GM21528 (cell line): ENCODE data around the gene KCP.
A peak's percentile ranks its signal among the peaks of the same experiment; 100 is the strongest.
"Not testable (repeated sequence)": the region's sequence is repeated elsewhere in the genome, so short reads cannot be mapped to it uniquely, and the experiment has no call there.

Experiments
- ATAC-seq: cut with Tn5 transposase; IDR thresholded peaks from one replicate; pipeline ENCODE4 v1.9.1; 2021; ENCODE audit warnings: mild to moderate bottlenecking, moderate library complexity; ENCODE audit not compliant: unreplicated experiment, low FRiP score

The KCP gene

GRCh38 chr7:128910569-128910945 lies at the start of gene KCP:
Gene KCP (minus strand): TSS chr7:128910709. CDS start chr7:128910676, 33 bp downstream.
- no peak for ATAC-seq

DNA sequence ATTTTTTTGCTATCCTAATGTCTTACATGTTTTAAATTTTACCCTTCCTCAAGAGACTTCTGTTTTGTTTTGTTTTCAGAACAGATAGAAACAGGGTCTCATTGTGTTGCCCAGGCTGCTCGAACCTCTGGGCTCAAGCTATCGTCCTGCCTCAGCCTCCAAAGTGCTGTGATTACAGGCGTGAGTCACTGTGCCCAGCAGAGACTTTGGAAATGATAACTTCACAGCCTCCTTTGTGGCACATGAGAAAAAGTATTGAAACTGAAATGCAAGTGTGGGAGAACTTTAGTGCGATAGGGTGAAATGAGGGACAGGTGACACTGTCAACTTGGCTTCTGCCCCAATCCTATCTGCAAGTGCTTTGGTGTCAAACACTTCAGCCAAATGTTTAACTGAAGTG lies 48.8 kb upstream of the KCP start:
- ATAC-seq = no peak

- ATAC-seq = no peak
Observed at GRCh38 chr7:128955981-128956380, 45.5 kb upstream of the KCP start.

DNA sequence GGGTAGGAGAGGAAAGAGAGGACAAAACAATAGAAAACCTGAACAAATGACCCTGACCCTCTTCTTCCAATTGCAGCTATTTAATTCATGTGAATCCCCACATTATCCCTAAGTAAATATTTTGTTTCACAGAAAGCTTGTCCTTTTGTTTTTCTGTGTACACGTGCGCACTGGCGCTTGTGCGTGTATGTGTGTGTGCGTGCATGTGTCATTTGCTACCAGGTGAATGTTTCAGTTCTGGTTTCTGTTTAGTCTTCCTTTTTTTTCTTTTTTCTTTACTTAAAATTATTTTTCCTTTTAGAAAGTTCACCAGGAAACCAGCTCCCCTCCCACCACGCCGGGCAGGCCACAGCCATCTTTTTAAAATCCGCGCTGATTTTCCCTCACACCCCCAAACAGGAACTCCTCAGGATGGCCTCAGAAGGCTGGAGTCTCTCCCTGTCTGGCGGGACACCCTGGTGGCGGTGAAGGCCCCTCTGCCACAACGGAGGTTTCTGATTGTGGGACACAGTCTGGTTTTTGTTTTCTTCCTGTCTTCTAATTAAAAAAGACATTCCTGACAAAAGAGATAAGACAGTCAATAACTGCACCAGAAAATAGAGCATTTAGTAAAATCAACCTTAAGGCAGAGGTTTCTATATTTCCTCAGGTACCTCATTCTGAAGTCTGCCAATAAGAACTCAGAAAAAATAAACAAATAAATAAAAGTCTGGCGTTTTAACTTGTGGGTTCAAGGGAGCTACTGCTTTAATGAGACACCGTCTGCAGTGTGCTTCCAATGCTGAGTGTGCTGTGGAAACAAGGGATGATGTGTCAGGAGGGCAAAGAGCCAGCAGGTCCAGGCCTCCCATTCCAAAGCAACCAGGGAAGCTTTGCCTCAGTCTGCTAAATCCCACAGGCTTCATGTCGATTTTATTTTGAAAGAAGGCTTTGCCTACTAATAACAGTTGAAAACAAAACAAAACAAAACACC lies 44.6 kb upstream of the KCP start:
- ATAC-seq = no peak

DNA sequence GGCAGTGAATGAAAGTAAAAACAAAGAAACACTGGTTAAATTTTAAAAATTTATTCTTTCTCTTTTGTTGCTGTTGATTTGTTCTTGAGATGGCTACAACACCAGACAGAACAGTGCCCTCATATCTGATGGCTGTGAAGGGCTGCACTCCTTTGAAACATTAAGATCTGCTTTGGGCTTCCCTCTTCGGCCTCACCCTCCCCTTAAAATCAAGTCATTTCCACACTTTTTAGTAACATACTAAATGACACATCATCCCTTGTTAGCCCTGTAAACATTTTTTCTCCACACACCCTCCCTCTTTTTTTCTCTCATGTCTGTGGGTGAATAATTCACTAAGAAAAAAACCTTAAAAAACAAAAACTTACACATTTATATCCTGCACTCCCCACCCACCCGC lies 43.6 kb upstream of the KCP start:
- no peak for ATAC-seq

DNA sequence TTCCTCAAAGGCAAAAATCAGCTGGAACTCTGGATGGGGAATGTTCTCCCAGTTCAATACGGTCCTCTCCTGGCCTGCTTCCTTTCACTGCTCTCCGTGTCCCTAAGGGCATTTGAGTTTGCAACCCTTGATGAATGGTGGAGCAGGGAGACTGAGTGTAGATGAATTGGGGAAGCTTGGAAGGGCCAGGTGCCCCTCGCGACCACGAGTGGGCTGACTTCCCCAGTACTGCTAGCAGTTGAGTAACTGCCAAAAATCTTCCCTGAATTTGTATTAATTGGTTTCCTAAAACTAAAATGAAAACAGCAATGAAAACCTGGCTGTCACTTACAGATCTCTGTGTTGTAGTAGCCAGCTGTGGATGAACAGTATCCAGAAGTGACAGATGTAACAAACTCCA lies 40.8 kb upstream of the KCP start:
- ATAC-seq = no peak

DNA sequence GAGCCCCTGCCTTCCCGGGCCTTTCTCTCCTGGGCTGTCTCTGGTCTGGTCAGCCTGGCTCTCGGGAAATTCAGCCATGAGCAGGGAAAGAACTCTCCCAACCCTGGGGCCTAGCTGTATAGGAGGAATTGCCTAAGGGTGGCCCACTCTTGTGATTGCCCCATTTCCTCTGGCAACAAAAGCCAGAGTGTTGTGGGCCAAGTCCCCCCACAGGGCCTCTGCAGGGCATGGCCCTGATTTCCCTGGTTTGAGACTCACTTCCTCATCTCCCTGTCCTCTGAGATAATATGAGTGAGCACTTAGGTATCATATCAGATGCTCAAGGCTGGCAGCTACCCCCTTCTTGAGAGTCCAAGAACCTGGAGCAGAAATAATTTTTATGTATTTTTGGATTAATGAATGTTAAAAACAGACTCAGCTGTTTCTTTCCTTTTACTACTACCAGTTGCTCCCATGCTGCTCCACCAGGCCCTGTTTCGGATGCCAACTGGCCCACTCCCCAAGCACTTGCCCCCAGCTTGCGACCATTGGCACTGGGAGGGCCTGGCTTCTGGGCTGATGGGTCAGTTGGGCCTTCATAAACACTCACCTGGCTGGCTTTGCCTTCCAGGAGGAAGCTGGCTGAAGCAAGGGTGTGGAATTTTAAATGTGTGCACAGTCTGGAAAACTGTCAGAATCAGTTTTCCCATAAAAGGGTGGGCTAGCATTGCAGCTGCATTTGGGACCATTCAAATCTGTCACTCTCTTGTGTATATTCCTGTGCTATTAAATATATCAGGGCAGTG lies 38.7 kb upstream of the KCP start:
- no peak for ATAC-seq

- no peak for ATAC-seq
Observed at GRCh38 chr7:128948312-128948973, 37.9 kb upstream of the KCP start.

DNA sequence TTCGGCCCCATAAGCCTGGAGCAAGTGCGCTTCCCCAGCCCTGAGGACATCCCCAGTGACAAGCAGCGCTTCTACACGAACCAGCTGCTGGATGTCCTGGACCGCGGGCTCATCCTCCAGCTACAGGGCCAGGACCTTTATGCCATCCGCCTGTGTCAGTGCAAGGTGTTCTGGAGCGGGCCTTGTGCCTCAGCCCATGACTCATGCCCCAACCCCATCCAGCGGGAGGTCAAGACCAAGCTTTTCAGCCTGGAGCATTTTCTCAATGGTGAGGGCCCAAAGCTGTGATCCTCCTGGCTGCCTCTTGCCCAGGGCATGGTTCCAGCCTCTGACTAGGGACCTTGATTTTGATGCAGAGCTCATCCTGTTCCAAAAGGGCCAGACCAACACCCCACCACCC lies 37.3 kb upstream of the KCP start:
- ATAC-seq = no peak

- ATAC-seq = no peak
Observed at GRCh38 chr7:128946936-128947830, 36.7 kb upstream of the KCP start.

GRCh38 chr7:128945668-128946366 lies 35.3 kb upstream of the KCP start:
- ATAC-seq = no peak

DNA sequence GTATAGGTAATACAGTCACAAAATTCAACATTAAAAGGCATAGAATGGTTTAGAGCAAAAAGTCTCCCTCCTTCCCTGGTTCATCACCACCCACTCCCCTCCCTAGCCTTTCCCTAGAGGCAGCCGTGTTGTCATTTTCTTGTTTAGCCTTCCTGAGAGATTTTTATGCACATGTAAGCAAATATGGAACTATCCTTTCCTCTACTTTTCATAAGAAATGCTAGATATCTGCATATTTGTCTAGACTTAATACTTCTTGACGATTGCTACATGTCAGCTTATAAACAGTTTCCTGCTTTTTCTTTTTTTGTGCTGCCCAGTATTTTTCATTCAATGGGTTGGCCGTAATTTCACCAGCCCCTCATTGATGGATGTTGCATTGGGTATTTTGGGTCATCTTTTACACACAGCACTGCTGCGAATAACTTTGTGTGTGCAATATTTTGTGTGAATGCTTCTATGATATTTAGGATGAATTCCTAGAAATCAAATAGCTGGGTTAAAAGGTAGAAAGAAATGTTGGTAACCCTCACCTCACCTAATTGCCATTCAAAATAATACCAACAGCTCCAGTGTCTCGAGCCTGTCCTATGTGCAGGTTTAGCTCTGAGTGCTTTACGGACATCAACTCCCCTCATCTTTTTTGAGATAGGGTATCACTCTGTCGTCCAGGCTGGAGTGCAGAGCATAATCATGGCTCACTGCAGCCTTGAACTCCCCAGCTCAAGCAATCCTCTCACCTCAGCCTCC lies 34.2 kb upstream of the KCP start:
- ATAC-seq = no peak

DNA sequence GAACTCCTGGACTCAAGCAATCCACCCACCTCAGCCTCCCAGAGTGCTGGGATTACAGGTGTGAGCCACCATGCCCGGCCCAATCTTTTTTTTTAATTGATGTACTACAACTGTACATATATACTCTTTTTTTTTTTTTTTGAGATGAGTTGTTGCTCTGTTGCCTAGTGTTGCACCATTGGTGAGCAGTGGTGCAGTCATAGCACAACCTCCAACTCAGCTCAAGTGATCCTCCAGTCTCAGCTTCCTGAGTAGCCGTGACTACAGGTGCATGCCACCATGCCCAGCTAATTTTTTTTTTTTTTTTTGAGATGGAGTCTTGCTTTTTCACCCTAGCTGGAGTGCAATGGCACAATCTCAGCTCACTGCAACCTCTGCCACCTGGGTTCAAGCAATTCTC lies 32.7 kb upstream of the KCP start:
- ATAC-seq = not testable (repeated sequence)

GRCh38 chr7:128941946-128942526 lies 31.5 kb upstream of the KCP start:
- ATAC-seq = no peak

DNA sequence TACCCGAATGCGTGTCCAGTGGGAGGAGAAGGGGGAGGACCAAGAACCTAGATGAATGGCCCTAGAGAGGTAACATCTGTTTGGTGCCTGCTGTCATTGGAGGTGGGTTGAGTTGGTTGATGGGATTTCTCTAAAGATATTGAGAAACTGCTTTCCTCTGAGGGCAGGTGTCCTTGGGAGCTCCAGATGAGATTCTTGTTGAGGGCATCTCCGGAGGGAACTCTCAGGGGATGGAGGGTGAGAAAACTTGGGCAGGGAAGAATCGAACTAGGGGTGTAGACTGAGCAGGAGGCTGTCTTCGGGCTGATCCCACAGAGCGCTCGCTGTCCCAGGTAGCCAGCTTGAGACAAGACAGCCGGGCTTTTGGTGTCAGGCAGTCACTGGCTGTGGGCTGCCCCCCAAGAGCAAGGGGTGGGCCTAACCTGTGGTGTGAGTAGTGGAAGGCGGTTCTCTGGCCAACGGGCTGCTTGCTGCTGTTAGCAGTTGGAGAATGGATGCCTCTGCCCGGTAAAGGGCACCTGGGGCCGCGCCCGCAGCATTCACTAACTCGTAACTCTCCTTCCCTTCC lies 30.9 kb upstream of the KCP start:
- no peak for ATAC-seq

- peak; percentile 60 for ATAC-seq
Observed at GRCh38 chr7:128940494-128941322, 30.2 kb upstream of the KCP start.

DNA sequence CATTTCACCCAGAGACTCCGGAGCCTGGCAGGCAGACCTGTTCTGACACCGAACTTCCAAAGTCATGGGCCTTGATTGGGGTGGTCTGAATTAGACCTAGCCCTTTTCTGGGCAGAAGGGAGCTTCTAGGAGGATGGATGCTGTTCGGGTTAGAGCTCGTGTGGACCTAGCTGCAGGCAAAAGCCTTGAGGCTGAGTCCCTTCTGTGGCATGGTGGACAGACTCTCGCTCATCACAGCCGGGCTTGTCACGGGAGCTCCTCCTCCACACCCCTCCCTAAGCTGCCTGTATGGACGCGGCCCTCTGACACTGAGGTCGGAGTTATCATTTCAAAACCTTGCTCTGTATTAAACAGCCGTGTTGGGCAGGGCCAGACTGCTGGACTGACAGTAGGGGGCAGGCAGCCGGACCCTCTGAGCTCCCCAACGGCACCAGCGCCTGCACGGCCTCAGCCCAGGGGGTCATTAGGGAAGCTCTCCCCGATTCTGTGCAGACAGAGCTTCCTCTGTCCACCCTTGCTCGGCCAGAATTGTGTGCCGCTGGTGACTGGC lies 29.4 kb upstream of the KCP start:
- ATAC-seq = peak; percentile 29
